ENCODE measurements around the gene PHACTR1.

- TF ChIP-seq CTCF (IDR thresholded peaks at IDR 0.05) (no peak), POLR2A (IDR thresholded peaks at IDR 0.05) (no peak), POLR2AphosphoS5 (IDR thresholded peaks at IDR 0.05) (no peak)
Observed at GRCh38 chr6:13188306-13188705, 471.7 kb downstream of the PHACTR1 start.

All from prostate gland (tissue), 2 donors.